ENCODE data around the gene CD300E.

CD300E gene

DNA sequence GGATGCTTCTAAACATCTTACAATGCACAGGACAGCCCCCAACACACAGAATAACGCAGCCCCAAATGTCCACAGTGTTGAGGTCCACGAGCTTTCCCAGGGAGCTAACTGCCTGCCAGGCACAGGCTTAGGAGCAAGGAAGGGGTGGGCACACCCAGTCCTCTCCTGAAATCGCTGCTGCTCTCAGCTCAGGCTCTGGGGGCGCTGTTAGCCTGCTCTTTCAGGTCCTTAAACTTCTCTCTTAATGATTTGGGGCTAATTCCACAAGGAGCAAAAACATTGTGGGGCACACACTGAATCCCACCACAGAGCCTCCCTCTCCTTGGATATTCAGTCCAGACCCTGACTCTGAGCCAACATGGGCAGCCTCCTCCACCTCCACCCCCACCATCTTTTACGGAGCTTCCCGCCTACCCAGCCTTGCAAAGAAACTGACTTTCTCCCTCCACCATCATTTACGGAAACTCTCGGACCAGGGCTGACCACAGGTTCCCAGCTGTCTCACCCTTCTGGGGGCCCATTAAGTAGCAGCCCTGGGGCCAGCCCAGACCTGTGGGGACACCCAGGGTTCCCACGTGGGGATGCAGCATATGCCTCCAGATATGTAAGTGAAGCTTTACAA is 57.3 kb downstream of the CD300E start:
- peak; percentile 32 for DNase-seq (ENCODE audit: low spot score)

DNA sequence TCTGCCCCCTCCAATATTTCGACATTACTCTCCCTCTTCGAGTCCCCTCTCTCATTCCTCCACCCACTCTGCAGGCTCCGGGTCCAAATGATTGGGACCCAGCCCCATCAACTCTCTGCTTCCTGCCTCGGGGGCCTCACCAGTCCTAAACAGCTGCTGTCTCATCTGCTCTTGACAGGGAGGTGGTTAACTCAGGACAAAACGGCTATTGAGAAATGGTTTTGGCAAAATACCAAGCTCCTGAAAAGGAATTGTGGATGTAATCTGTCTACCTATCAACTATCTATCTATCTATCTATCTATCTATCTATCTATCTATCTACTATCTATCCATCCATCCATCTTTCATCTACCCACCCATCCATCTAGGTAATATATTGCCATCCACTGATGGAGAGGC is 58.4 kb downstream of the CD300E start:
- DNase-seq (ENCODE audit: low spot score), result no peak

DNA sequence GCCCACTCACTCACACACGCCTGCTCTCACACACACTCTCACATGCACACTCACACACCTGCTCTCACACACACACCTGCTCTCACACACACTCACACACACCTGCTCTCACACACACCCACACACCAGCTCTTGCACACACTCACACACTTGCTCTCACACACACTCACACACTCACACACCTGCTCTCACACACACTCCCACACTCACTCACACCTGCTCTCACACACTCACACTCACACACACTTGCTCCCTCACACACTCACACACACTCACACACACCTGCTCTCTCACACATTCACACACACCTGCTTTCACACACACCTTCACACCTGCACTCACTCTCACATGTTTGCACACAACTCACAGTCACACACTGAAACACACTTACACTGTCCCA is 60.2 kb downstream of the CD300E start:
- DNase-seq (ENCODE audit: low spot score), result no peak

GRCh38 chr17:74561586-74561985 is 62.0 kb downstream of the CD300E start:
- DNase-seq (ENCODE audit: low spot score), result no peak

Data from kidney tubule cell (primary cell).